ENCODE measurements around the gene CORO2A.

Gene CORO2A

GRCh38 chr9:98201102-98201501 is 8.7 kb upstream of the CORO2A start:
- Histone ChIP-seq H3K36me3 (ENCODE audit: control insufficient read depth, low read length) (no peaks in the 10 kb centered on the region), H3K27me3 (ENCODE audit: control insufficient read depth, low read length) (peaks cover 5% of the 10 kb centered on the region), H3K9me3 (ENCODE audit: control insufficient read depth, insufficient read depth, low read length) (no peaks in the 10 kb centered on the region), H4K20me1 (ENCODE audit: control insufficient read depth, insufficient read depth, low read depth, low read length) (no peaks in the 10 kb centered on the region), H3K27ac (ENCODE audit: low read depth, low read length) (no peak overlapping the region), H3K4me3 (ENCODE audit: low read length) (no peak overlapping the region), H3F3A (ENCODE audit: control insufficient read depth, insufficient read depth) (no peaks in the 10 kb centered on the region), H3K4me1 (ENCODE audit: control insufficient read depth, low read length) (peaks cover 15% of the 10 kb centered on the region), H3K79me2 (ENCODE audit: control insufficient read depth, low read length) (no peaks in the 10 kb centered on the region), H3K4me2 (ENCODE audit: low read length) (peak overlapping the region; percentile 7; the same call in 1 of the 2 replicates), H3K9me2 (replicated peaks; ENCODE audit: control insufficient read depth, low read length) (no peaks in the 10 kb centered on the region)
- TF ChIP-seq CTCF (IDR thresholded peaks at IDR 0.05; ENCODE audit: low read depth, low read length, poor library complexity, severe bottlenecking) (no peak), EZH2phosphoT487 (IDR thresholded peaks at IDR 0.05; ENCODE audit: borderline replicate concordance, low read length) (no peak)

- TF ChIP-seq EZH2phosphoT487 (IDR thresholded peaks at IDR 0.05; ENCODE audit: borderline replicate concordance, low read length) (no peak), CTCF (IDR thresholded peaks at IDR 0.05; ENCODE audit: low read depth, low read length, poor library complexity, severe bottlenecking) (no peak)
- H3F3A ChIP-seq (ENCODE audit: control insufficient read depth, insufficient read depth): no peaks in the 10 kb centered on the region
- no peaks in the 10 kb centered on the region for H3K9me2 ChIP-seq (replicated peaks; ENCODE audit: control insufficient read depth, low read length)
- H3K27me3 ChIP-seq (ENCODE audit: control insufficient read depth, low read length): no peaks in the 10 kb centered on the region
- H3K79me2 ChIP-seq (ENCODE audit: control insufficient read depth, low read length): no peaks in the 10 kb centered on the region
- no peaks in the 10 kb centered on the region for H4K20me1 ChIP-seq (ENCODE audit: control insufficient read depth, insufficient read depth, low read depth, low read length)
- H3K9me3 ChIP-seq (ENCODE audit: control insufficient read depth, insufficient read depth, low read length): no peaks in the 10 kb centered on the region
- no peak overlapping the region for H3K27ac ChIP-seq (ENCODE audit: low read depth, low read length)
- H3K4me3 ChIP-seq (ENCODE audit: low read length): no peak overlapping the region
- no peak overlapping the region for H3K4me2 ChIP-seq (ENCODE audit: low read length)
- H3K4me1 ChIP-seq (ENCODE audit: control insufficient read depth, low read length): peaks cover 8% of the 10 kb centered on the region
- no peaks in the 10 kb centered on the region for H3K36me3 ChIP-seq (ENCODE audit: control insufficient read depth, low read length)
Observed at GRCh38 chr9:98199388-98200033, 7.1 kb upstream of the CORO2A start.

- Histone ChIP-seq H3K27me3 (ENCODE audit: control insufficient read depth, low read length) (peaks cover 30% of the 10 kb centered on the region), H3K36me3 (ENCODE audit: control insufficient read depth, low read length) (no peaks in the 10 kb centered on the region), H3K79me2 (ENCODE audit: control insufficient read depth, low read length) (no peaks in the 10 kb centered on the region), H3F3A (ENCODE audit: control insufficient read depth, insufficient read depth) (no peaks in the 10 kb centered on the region), H3K4me2 (ENCODE audit: low read length) (no peak overlapping the region), H3K27ac (ENCODE audit: low read depth, low read length) (no peak overlapping the region), H3K4me3 (ENCODE audit: low read length) (no peak overlapping the region), H3K9me2 (replicated peaks; ENCODE audit: control insufficient read depth, low read length) (no peaks in the 10 kb centered on the region), H3K4me1 (ENCODE audit: control insufficient read depth, low read length) (peaks cover 14% of the 10 kb centered on the region), H4K20me1 (ENCODE audit: control insufficient read depth, insufficient read depth, low read depth, low read length) (no peaks in the 10 kb centered on the region), H3K9me3 (ENCODE audit: control insufficient read depth, insufficient read depth, low read length) (no peaks in the 10 kb centered on the region)
- TF ChIP-seq CTCF (IDR thresholded peaks at IDR 0.05; ENCODE audit: low read depth, low read length, poor library complexity, severe bottlenecking) (no peak), EZH2phosphoT487 (IDR thresholded peaks at IDR 0.05; ENCODE audit: borderline replicate concordance, low read length) (no peak)
Observed at GRCh38 chr9:98195671-98196070, 3.2 kb upstream of the CORO2A start.
